IMR-90 (cell line): Measurements from ENCODE around the gene CSGALNACT2. TPM values are rescaled to one million over a fixed set of nuclear protein-coding genes. Genes with fewer than 3 reads are reported as not detected.

Experiments used
- ATAC-seq: fragments of 200-7000 bp; cut with Tn5 transposase; 2 replicates; pipeline ENCODE4 v1.9.1; 2020; ENCODE audit warnings: low read depth, mild to moderate bottlenecking, moderate library complexity
- BruUV-seq: library from RNA; stranded (reverse); fragments of 400-500 nt; replicated peaks from 2 replicates; lab custom pipeline; 2021; lab: Mats Ljungman, UMichigan
- CTCF ChIA-PET: fragments of 300-600 bp; formaldehyde crosslinking; extraction: SDS; loops from one replicate; lab custom pipeline; 2021; ENCODE audit warnings: antibody characterized with exemption; lab: Yijun Ruan, JAX
- POLR2A ChIA-PET: fragments of 300-600 bp; sonication (Branson Sonifier 250); formaldehyde crosslinking; loops from one replicate; lab custom pipeline; 2022; ENCODE audit warnings: antibody characterized with exemption; ENCODE audit not compliant: unreplicated experiment; lab: Charles Lee
- DNase-seq: peaks from one replicate; pipeline ENCODE4 v3.0.0; 2013
- H2AFZ ChIP-seq: replicated peaks from 2 replicates; pipeline ENCODE3; 2013; ENCODE audit warnings: low read length, mild to moderate bottlenecking; ENCODE audit not compliant: poor library complexity
- H2AK5ac ChIP-seq: 2 replicates; pipeline ENCODE4 v1.6.1; 2013; ENCODE audit warnings: low read depth, low read length, inconsistent platforms
- H2AK9ac ChIP-seq: replicated peaks from 2 replicates; pipeline ENCODE3; 2013; ENCODE audit warnings: mild to moderate bottlenecking, low read depth, low read length, moderate library complexity; ENCODE audit not compliant: poor library complexity
- H2BK120ac ChIP-seq: 2 replicates; pipeline ENCODE4 v1.6.1; 2013; ENCODE audit warnings: low read depth, low read length, inconsistent platforms
- H2BK15ac ChIP-seq: 3 replicates; pipeline ENCODE4 v1.6.1; 2013; ENCODE audit warnings: low read depth, low read length, inconsistent platforms
- H2BK20ac ChIP-seq: 2 replicates; pipeline ENCODE4 v1.6.1; 2013; ENCODE audit warnings: low read depth, mild to moderate bottlenecking, inconsistent platforms, low read length, moderate library complexity
- H2BK5ac ChIP-seq: 2 replicates; pipeline ENCODE4 v1.6.1; 2013; ENCODE audit warnings: mild to moderate bottlenecking, low read depth, low read length, inconsistent platforms; ENCODE audit not compliant: poor library complexity, severe bottlenecking
- H3K14ac ChIP-seq: replicated peaks from 2 replicates; pipeline ENCODE4 v1.6.1; 2013; ENCODE audit warnings: low read depth, low read length, inconsistent platforms
- H3K18ac ChIP-seq: 2 replicates; pipeline ENCODE4 v1.6.1; 2013; ENCODE audit warnings: low read depth, low read length, control low read depth
- H3K23ac ChIP-seq: 2 replicates; pipeline ENCODE4 v1.6.1; 2013; ENCODE audit warnings: low read depth, low read length, inconsistent platforms
- H3K27ac ChIP-seq: 2 replicates; pipeline ENCODE4 v1.5.1; 2013; ENCODE audit warnings: mild to moderate bottlenecking, control low read depth, low read length; ENCODE audit not compliant: insufficient read depth
- H3K27me3 ChIP-seq: 2 replicates; pipeline ENCODE4 v1.6.1; 2013; ENCODE audit warnings: low read length; ENCODE audit not compliant: control insufficient read depth, insufficient read depth
- H3K36me3 ChIP-seq: 2 replicates; pipeline ENCODE4 v1.6.1; 2013; ENCODE audit warnings: low read length, mixed read lengths; ENCODE audit not compliant: control insufficient read depth, insufficient read depth
- H3K4ac ChIP-seq: 2 replicates; pipeline ENCODE4 v1.6.1; 2013; ENCODE audit warnings: low read depth, low read length, inconsistent platforms
- H3K4me1 ChIP-seq: 2 replicates; pipeline ENCODE4 v1.6.1; 2013; ENCODE audit warnings: low read length, mixed read lengths; ENCODE audit not compliant: control insufficient read depth, insufficient read depth
- H3K4me2 ChIP-seq: 2 replicates; pipeline ENCODE4 v1.6.1; 2013; ENCODE audit warnings: low read depth, mild to moderate bottlenecking, control low read depth, low read length, moderate library complexity
- H3K4me3 ChIP-seq: 2 replicates; pipeline ENCODE4 v1.5.1; 2013; ENCODE audit warnings: low read depth, mild to moderate bottlenecking, control low read depth, low read length, moderate library complexity; ENCODE audit not compliant: insufficient read depth
- H3K56ac ChIP-seq: 2 replicates; pipeline ENCODE4 v1.6.1; 2013; ENCODE audit warnings: low read length, inconsistent platforms; ENCODE audit not compliant: insufficient read depth; ENCODE audit errors: extremely low read depth
- H3K79me1 ChIP-seq, 2 experiments: 2 replicates each; pipeline ENCODE4 v1.6.1; 2013; ENCODE audit warnings: low read length in 2 of 2, inconsistent platforms in 1 of 2, low read depth in 1 of 2
- H3K9ac ChIP-seq: 2 replicates; pipeline ENCODE4 v1.6.1; 2013; ENCODE audit warnings: low read depth, low read length, control low read depth
- H3K9me1 ChIP-seq: 2 replicates; pipeline ENCODE4 v1.6.1; 2013; ENCODE audit warnings: low read length, inconsistent platforms; ENCODE audit not compliant: insufficient read depth
- H3K9me3 ChIP-seq: 2 replicates; pipeline ENCODE4 v1.6.1; 2013; ENCODE audit warnings: low read length; ENCODE audit not compliant: control insufficient read depth, insufficient read depth
- H4K20me1 ChIP-seq: 2 replicates; pipeline ENCODE4 v1.6.1; 2013; ENCODE audit warnings: low read length, inconsistent platforms; ENCODE audit not compliant: insufficient read depth
- H4K5ac ChIP-seq: 2 replicates; pipeline ENCODE4 v1.6.1; 2013; ENCODE audit warnings: mild to moderate bottlenecking, low read depth, low read length, control low read depth
- H4K8ac ChIP-seq, 2 experiments: 2 replicates each; pipeline ENCODE4 v1.6.1; 2013; ENCODE audit warnings: low read depth in 2 of 2, low read length in 2 of 2, control low read depth in 1 of 2, inconsistent platforms in 1 of 2
- H4K91ac ChIP-seq: 2 replicates; pipeline ENCODE4 v1.6.1; 2013; ENCODE audit warnings: low read depth, low read length, inconsistent platforms; ENCODE audit not compliant: insufficient read depth
- BHLHE40 ChIP-seq: fragments of 150-350 bp; IDR thresholded peaks from 2 replicates; pipeline ENCODE4 v1.6.1; 2016; ENCODE audit warnings: mild to moderate bottlenecking, low read depth, low read length
- CEBPB ChIP-seq: IDR thresholded peaks from 2 replicates; pipeline ENCODE4 v1.6.1; 2012; ENCODE audit warnings: low read depth, low read length, improper control_type of control experiment
- CHD1 ChIP-seq: IDR thresholded peaks from 2 replicates; pipeline ENCODE4 v1.6.1; 2012; ENCODE audit warnings: low read depth, low read length, improper control_type of control experiment
- FOS ChIP-seq: fragments of 150-350 bp; IDR thresholded peaks from 2 replicates; pipeline ENCODE4 v1.6.1; 2016; ENCODE audit warnings: low read depth, low read length
- MAFK ChIP-seq: IDR thresholded peaks from 2 replicates; pipeline ENCODE4 v1.6.1; 2012; ENCODE audit warnings: low read depth, low read length, improper control_type of control experiment
- MAZ ChIP-seq: IDR thresholded peaks from 2 replicates; pipeline ENCODE4 v1.6.1; 2012; ENCODE audit warnings: low read depth, mild to moderate bottlenecking, low read length, improper control_type of control experiment, moderate library complexity, borderline replicate concordance
- MXI1 ChIP-seq: IDR thresholded peaks from 2 replicates; pipeline ENCODE4 v1.6.1; 2012; ENCODE audit warnings: low read depth, mild to moderate bottlenecking, low read length, moderate library complexity, borderline replicate concordance
- NFE2L2 ChIP-seq: fragments of 150-350 bp; IDR thresholded peaks from 2 replicates; pipeline ENCODE4 v1.6.1; 2016; ENCODE audit warnings: low read depth, mild to moderate bottlenecking, low read length
- POLR2A ChIP-seq: IDR thresholded peaks from 2 replicates; pipeline ENCODE4 v1.6.1; 2012; ENCODE audit warnings: mild to moderate bottlenecking, low read depth, low read length
- RAD21 ChIP-seq: IDR thresholded peaks from 2 replicates; pipeline ENCODE4 v1.6.1; 2012; ENCODE audit warnings: low read length, improper control_type of control experiment
- RCOR1 ChIP-seq: IDR thresholded peaks from 2 replicates; pipeline ENCODE4 v1.6.1; 2012; ENCODE audit warnings: mild to moderate bottlenecking, low read length, improper control_type of control experiment; ENCODE audit not compliant: insufficient replicate concordance
- RFX5 ChIP-seq: IDR thresholded peaks from 2 replicates; pipeline ENCODE4 v1.8.0; 2012; ENCODE audit warnings: low read depth, mild to moderate bottlenecking, low read length, moderate library complexity
- SMC3 ChIP-seq: fragments of 150-350 bp; IDR thresholded peaks from 2 replicates; pipeline ENCODE4 v1.6.1; 2016; ENCODE audit warnings: low read depth, mild to moderate bottlenecking, antibody characterized with exemption, low read length, moderate library complexity
- WGBS, 2 experiments: methylation state at CpG; one replicate each; pipeline versions ENCODE4 v1.1.5 to v1.1.7; 2013; ENCODE audit warnings: missing lambda C conversion rate in 2 of 2; ENCODE audit not compliant: insufficient read length in 1 of 2; ENCODE audit errors: extremely low coverage in 2 of 2; 5-methylcytosine and 5-hydroxymethylcytosine counted together
- dilution Hi-C: fragments of 300-500 bp; cut with HindIII; formaldehyde crosslinking; loops from one replicate; pipeline ENCODE4 v1.14.3; 2018; ENCODE audit warnings: low sequenced_read_pairs; ENCODE audit not compliant: unreplicated experiment
- in situ Hi-C: fragments of 300-500 bp; cut with MboI; formaldehyde crosslinking; loops from 3 replicates; pipeline ENCODE4 v1.14.3; 2019; ENCODE audit warnings: low sequenced_read_pairs, inconsistent platforms, mixed read lengths
- intact Hi-C: fragments of 100-400 bp; cut with micrococcal nuclease; formaldehyde crosslinking; loops from 2 replicates; pipeline ENCODE4 v1.10.0; 2022
- polyA plus RNA-seq, 3 experiments: library from polyadenylated mRNA; depleted of rRNA; stranded (reverse); fragments of >200 nt; gene quantifications; 2 replicates each; pipeline ENCODE4 v1.2.3, GENCODE V29; 2012; ENCODE audit warnings: low replicate concordance in 1 of 3
- total RNA-seq: library from RNA; depleted of rRNA; stranded (reverse); fragments of >200 nt; gene quantifications from 2 replicates; pipeline ENCODE4 v1.2.3, GENCODE V29; 2012
- TF ChIP-seq, protein P1 (sequence below): conservative IDR thresholded peaks from 2 replicates; pipeline ENCODE4 v1.5.1; 2012; ENCODE audit warnings: mild to moderate bottlenecking, low read depth, low read length, improper control_type of control experiment
- TF ChIP-seq, protein P2 (sequence below): fragments of 150-350 bp; IDR thresholded peaks from 2 replicates; pipeline ENCODE4 v1.6.1; 2017; ENCODE audit warnings: mild to moderate bottlenecking, antibody characterized with exemption, low read length, low read depth
- TF ChIP-seq, protein P3 (sequence below): fragments of 150-350 bp; IDR thresholded peaks from 2 replicates; pipeline ENCODE4 v1.6.1; 2016; ENCODE audit warnings: low read depth, mild to moderate bottlenecking, low read length, moderate library complexity, borderline replicate concordance

The CSGALNACT2 gene
- total and polyA plus RNA-seq, 2 of the 4 experiments (the other 2 are of a cell fraction), result 6.5 to 13.1 TPM

DNA sequence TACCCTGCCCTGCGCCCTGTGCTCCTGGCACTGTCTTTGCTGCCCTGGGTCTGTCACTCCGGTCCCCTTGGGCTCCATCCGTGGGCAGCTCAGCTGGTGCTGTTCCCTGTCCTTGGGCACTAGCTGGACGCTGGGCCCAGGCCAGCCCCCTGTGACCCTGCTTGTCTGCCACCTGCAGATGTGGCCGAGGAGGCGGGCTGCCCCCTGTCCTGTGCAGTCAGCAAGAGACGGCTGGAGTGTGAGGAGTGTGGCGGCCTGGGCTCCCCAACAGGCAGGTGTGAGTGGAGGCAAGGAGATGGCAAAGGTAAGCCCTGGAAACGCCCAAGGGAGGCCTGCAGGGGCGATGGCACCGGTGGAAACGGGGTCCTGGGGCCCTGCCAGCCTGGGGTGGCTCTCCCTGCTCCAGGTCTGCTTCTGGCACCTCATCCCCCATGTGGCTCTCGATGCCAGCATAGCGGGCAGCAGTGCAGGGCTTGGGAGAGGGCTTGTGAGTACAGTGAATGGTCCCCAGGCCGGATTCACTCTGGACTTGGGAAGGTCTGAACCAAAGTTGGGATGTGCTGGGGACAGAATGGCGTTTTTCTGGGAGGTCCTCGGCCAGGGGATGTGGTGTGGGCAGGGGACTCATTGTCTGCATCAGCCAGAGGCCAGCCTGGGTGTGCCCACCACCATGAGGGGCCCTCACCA is 26.2 kb upstream of the CSGALNACT2 start:
- Histone ChIP-seq H3K36me3 (no peaks in the 10 kb centered on the region), H3K23ac (no peak overlapping the region), H2BK5ac (no peak overlapping the region), H2AK5ac (no peak overlapping the region), H3K27me3 (peaks cover 6% of the 10 kb centered on the region; the same call in 1 of the 2 replicates), H3K27ac (no peak overlapping the region), H3K56ac (no peak overlapping the region), H2BK120ac (no peak overlapping the region), H3K9me1 (no peaks in the 10 kb centered on the region), H3K4ac (no peak overlapping the region), H3K4me1 (peaks cover 10% of the 10 kb centered on the region), H4K91ac (no peak overlapping the region), H4K8ac (no peak overlapping the region), H3K4me3 (no peak overlapping the region), H4K20me1 (no peaks in the 10 kb centered on the region), H2BK20ac (no peak overlapping the region), H4K5ac (no peak overlapping the region), H3K79me1 (no peaks in the 10 kb centered on the region), H3K4me2 (no peak overlapping the region), H3K9ac (no peak overlapping the region), H3K18ac (no peak overlapping the region), H2AK9ac (no peak overlapping the region), H3K14ac (no peak overlapping the region), H2AFZ (no peak overlapping the region), H3K9me3 (no peaks in the 10 kb centered on the region), H2BK15ac (no peak overlapping the region)
- DNase-seq (no peak), ATAC-seq (no peak)
- intact Hi-C loops (loop anchor here (2.0 kb wide), 1 partner anchor 351 kb away; no protein-coding TSS in a partner anchor), dilution Hi-C loops (no loop called here), in situ Hi-C loops (no loop called here)
- no TSS peak for BruUV-seq
- WGBS, 2 experiments, result 91% methylated on average over 7 of the region's 17 CpGs; no CpG with 5 or more reads in 1 of the 2 experiments
- ChIA-PET CTCF (no interaction called here), POLR2A (no interaction called here)
- TF ChIP-seq MXI1 (no peak), SMC3 (no peak), POLR2A (no peak), RFX5 (no peak), RCOR1 (no peak), CHD1 (no peak), MAZ (no peak), FOS (no peak), CEBPB (no peak), MAFK (no peak), RAD21 (no peak), BHLHE40 (no peak), NFE2L2 (no peak)
- TF ChIP-seq, protein P1, sequence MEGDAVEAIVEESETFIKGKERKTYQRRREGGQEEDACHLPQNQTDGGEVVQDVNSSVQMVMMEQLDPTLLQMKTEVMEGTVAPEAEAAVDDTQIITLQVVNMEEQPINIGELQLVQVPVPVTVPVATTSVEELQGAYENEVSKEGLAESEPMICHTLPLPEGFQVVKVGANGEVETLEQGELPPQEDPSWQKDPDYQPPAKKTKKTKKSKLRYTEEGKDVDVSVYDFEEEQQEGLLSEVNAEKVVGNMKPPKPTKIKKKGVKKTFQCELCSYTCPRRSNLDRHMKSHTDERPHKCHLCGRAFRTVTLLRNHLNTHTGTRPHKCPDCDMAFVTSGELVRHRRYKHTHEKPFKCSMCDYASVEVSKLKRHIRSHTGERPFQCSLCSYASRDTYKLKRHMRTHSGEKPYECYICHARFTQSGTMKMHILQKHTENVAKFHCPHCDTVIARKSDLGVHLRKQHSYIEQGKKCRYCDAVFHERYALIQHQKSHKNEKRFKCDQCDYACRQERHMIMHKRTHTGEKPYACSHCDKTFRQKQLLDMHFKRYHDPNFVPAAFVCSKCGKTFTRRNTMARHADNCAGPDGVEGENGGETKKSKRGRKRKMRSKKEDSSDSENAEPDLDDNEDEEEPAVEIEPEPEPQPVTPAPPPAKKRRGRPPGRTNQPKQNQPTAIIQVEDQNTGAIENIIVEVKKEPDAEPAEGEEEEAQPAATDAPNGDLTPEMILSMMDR, result no peak
- TF ChIP-seq, protein P2, sequence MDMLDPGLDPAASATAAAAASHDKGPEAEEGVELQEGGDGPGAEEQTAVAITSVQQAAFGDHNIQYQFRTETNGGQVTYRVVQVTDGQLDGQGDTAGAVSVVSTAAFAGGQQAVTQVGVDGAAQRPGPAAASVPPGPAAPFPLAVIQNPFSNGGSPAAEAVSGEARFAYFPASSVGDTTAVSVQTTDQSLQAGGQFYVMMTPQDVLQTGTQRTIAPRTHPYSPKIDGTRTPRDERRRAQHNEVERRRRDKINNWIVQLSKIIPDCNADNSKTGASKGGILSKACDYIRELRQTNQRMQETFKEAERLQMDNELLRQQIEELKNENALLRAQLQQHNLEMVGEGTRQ, result no peak
- TF ChIP-seq, protein P3, sequence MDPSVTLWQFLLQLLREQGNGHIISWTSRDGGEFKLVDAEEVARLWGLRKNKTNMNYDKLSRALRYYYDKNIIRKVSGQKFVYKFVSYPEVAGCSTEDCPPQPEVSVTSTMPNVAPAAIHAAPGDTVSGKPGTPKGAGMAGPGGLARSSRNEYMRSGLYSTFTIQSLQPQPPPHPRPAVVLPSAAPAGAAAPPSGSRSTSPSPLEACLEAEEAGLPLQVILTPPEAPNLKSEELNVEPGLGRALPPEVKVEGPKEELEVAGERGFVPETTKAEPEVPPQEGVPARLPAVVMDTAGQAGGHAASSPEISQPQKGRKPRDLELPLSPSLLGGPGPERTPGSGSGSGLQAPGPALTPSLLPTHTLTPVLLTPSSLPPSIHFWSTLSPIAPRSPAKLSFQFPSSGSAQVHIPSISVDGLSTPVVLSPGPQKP, result no peak
